CD14-positive monocyte (primary cell): ENCODE measurements around the gene ANKRD33. TPM values are rescaled to one million over a fixed set of nuclear protein-coding genes. Genes with fewer than 3 reads are reported as not detected.

Source experiments
- DNase-seq, 3 donors: peaks; one replicate each; pipeline ENCODE4 v3.0.0-alpha.2; 2011 to 2022
- H2AFZ ChIP-seq: 2 replicates; pipeline ENCODE4 v1.6.0; 2012; ENCODE audit warnings: mild to moderate bottlenecking, low read depth, low read length, inconsistent platforms; ENCODE audit not compliant: insufficient read depth, poor library complexity, severe bottlenecking
- H3K27ac ChIP-seq, 2 donors: 1 replicate in 1 of 2; 2 replicates in 1 of 2; pipeline ENCODE4 v1.5.1; 2012 to 2013; ENCODE audit warnings: low read length in 2 of 2, control low read depth in 1 of 2, inconsistent platforms in 1 of 2, low read depth in 1 of 2, mild to moderate bottlenecking in 1 of 2
- H3K27me3 ChIP-seq, 2 donors: one replicate each; pipeline versions ENCODE4 v1.6.0 to v1.6.1; 2011 to 2013; ENCODE audit warnings: low read length in 2 of 2; ENCODE audit not compliant: control insufficient read depth in 2 of 2, insufficient read depth in 2 of 2
- H3K36me3 ChIP-seq, 2 donors: replicated peaks in 1 of 2; 1 replicate in 1 of 2; 2 replicates in 1 of 2; pipeline versions ENCODE4 v1.5.1 to v1.6.1; 2012 to 2013; ENCODE audit warnings: low read length in 2 of 2, control low read depth in 1 of 2, inconsistent platforms in 1 of 2, mild to moderate bottlenecking in 1 of 2; ENCODE audit not compliant: insufficient read depth in 2 of 2, control insufficient read depth in 1 of 2
- H3K4me1 ChIP-seq, 2 donors: 1 replicate in 1 of 2; 2 replicates in 1 of 2; pipeline versions ENCODE4 v1.5.1 to v1.6.1; 2012 to 2013; ENCODE audit warnings: low read length in 2 of 2, control low read depth in 1 of 2, inconsistent platforms in 1 of 2, mild to moderate bottlenecking in 1 of 2, moderate library complexity in 1 of 2; ENCODE audit not compliant: insufficient read depth in 2 of 2, control insufficient read depth in 1 of 2
- H3K4me2 ChIP-seq: replicated peaks from 2 replicates; pipeline ENCODE3; 2012; ENCODE audit warnings: low read length, moderate library complexity, mild to moderate bottlenecking; ENCODE audit not compliant: poor library complexity, severe bottlenecking; ENCODE audit errors: extremely low read depth
- H3K4me3 ChIP-seq, 3 experiments: fragments of 200-600 bp in 1 of 3; sonication (generic) in 1 of 3; replicated peaks in 1 of 3; 1 replicate in 2 of 3; 2 replicates in 1 of 3; pipeline ENCODE4 v1.5.1; 2011 to 2013; ENCODE audit warnings: low read length in 3 of 3, mild to moderate bottlenecking in 3 of 3, control low read depth in 2 of 3, low read depth in 2 of 3, inconsistent platforms in 1 of 3, moderate library complexity in 1 of 3
- H3K79me2 ChIP-seq: 2 replicates; pipeline ENCODE4 v1.6.0; 2012; ENCODE audit warnings: mild to moderate bottlenecking, control low read depth, inconsistent platforms, low read length, moderate library complexity; ENCODE audit not compliant: insufficient read depth
- H3K9ac ChIP-seq: 2 replicates; pipeline ENCODE4 v1.6.0; 2017; ENCODE audit warnings: low read length, mild to moderate bottlenecking; ENCODE audit not compliant: insufficient read depth, poor library complexity, severe bottlenecking
- H3K9me3 ChIP-seq, 2 donors: replicated peaks in 1 of 2; 1 replicate in 1 of 2; 2 replicates in 1 of 2; pipeline versions ENCODE4 v1.5.1 to v1.6.1; 2012 to 2013; ENCODE audit warnings: low read length in 2 of 2, control low read depth in 1 of 2; ENCODE audit not compliant: control insufficient read depth in 1 of 2, insufficient read depth in 1 of 2
- H4K20me1 ChIP-seq: 2 replicates; pipeline ENCODE4 v1.6.0; 2012; ENCODE audit warnings: mild to moderate bottlenecking, low read length, control low read depth, moderate library complexity; ENCODE audit not compliant: insufficient read depth
- H3K27ac Mint-ChIP-seq, 7 donors: one replicate each; pipeline ENCODE4 v1.8.0; 2020; ENCODE audit warnings: mild to moderate bottlenecking in 7 of 7, mixed read lengths in 7 of 7, moderate library complexity in 6 of 7, inconsistent platforms in 2 of 7
- H3K27me3 Mint-ChIP-seq, 3 donors: one replicate each; pipeline ENCODE4 v1.8.0; 2021 to 2022; ENCODE audit warnings: low read depth in 3 of 3, mild to moderate bottlenecking in 3 of 3, mixed read lengths in 3 of 3, moderate library complexity in 3 of 3, inconsistent platforms in 1 of 3
- H3K36me3 Mint-ChIP-seq, 2 donors: one replicate each; pipeline ENCODE4 v1.8.0; 2020; ENCODE audit warnings: mixed read lengths in 2 of 2, inconsistent platforms in 1 of 2, mild to moderate bottlenecking in 1 of 2
- H3K4me1 Mint-ChIP-seq: one replicate; pipeline ENCODE4 v1.8.0; 2020; ENCODE audit warnings: mild to moderate bottlenecking, mixed read lengths
- H3K4me3 Mint-ChIP-seq, 2 donors: one replicate each; pipeline ENCODE4 v1.8.0; 2020; ENCODE audit warnings: mild to moderate bottlenecking in 2 of 2, mixed read lengths in 2 of 2, moderate library complexity in 1 of 2
- H3K9me3 Mint-ChIP-seq, 7 donors: one replicate each; pipeline ENCODE4 v1.8.0; 2020 to 2022; ENCODE audit warnings: mixed read lengths in 7 of 7, mild to moderate bottlenecking in 6 of 7, moderate library complexity in 6 of 7, inconsistent platforms in 2 of 7
- WGBS: methylation state at CpG from one replicate; pipeline ENCODE4 v1.1.5; 2013; ENCODE audit warnings: missing lambda C conversion rate; ENCODE audit not compliant: insufficient coverage; 5-methylcytosine and 5-hydroxymethylcytosine counted together
- intact Hi-C, 2 donors: fragments of 100-400 bp; cut with micrococcal nuclease; formaldehyde crosslinking; loops; one replicate each; pipeline versions ENCODE4 v1.15.0 to v1.15.1; 2023
- polyA plus RNA-seq, 3 donors: library from polyadenylated mRNA; depleted of rRNA in 1 of 3; unstranded in 2 of 3; stranded (reverse) in 1 of 3; fragments of 300-500 nt in 2 of 3; fragments of >200 nt in 1 of 3; fragmentation: Illumina TruSeq in 2 of 3; gene quantifications; 1 replicate in 2 of 3; 2 replicates in 1 of 3; pipeline ENCODE4 v1.2.3, GENCODE V29; 2012 to 2021
- TF ChIP-seq, protein P1 (sequence below): fragments of 200-600 bp; IDR thresholded peaks from one replicate; pipeline ENCODE4 v1.8.0; 2022; ENCODE audit warnings: antibody characterized with exemption, mild to moderate bottlenecking

ANKRD33 gene
- polyA plus RNA-seq, 3 donors: 0.07 TPM; not detected in 2

DNA sequence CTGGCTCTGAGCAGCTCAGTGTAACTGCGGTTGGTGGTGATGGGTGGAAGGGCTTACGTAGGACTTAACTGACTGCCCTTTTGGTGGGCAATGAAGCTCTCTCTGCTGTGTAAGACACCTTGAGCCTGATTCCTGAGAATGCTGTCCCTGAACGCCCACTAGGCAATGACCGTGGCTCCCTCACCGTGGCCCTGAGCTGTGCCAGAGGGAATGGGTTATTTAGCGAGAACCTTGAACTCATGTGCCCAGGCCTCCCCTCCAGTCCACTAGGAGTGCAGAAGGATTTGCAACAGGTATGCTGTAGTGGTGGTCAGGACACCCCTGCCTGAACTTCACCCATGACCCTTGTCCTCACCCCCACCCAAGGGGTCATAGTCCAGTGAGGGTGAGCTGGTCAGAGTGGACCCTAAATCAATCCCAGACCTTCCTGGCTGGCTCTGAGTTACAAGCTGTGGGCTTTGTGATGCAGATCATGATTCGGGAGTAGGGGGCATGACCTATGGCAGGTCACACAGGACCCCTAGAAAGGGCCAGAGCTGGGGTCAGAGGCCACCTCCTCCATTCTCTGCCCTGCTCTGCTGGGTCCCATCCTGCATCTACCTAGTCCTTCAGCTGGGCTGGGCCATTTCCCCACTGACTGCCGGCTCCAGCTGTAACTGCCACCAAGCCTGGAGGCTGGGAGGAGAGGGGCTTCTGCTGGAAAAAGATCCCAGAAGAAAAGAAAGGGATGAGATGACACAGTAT, 14.5 kb upstream of the ANKRD33 start:
- Histone ChIP-seq H3K9ac (no peak overlapping the region), H3K4me2 (no peak overlapping the region), H3K4me3 (no peak overlapping the region), H4K20me1 (no peaks in the 10 kb centered on the region), H3K9me3 (no peaks in the 10 kb centered on the region), H3K27me3 (peaks cover 0 to 12% of the 10 kb centered on the region in 2 donors), H3K27ac (no peak overlapping the region), H3K36me3 (no peaks in the 10 kb centered on the region), H2AFZ (no peak overlapping the region), H3K79me2 (no peaks in the 10 kb centered on the region), H3K4me1 (peaks cover 50 to 52% of the 10 kb centered on the region in 2 donors)
- Mint-ChIP-seq H3K4me1 (peaks cover 58% of the 10 kb centered on the region), H3K36me3 (peaks cover 6 to 7% of the 10 kb centered on the region in 2 donors), H3K9me3 (peaks cover 0 to 3% (median 0%) of the 10 kb centered on the region in 7 donors), H3K27ac (peak overlapping the region in 1 of 7 donors; percentile 50), H3K27me3 (peaks cover 6 to 19% (median 17%) of the 10 kb centered on the region in 3 donors), H3K4me3 (no peak overlapping the region)
- TF ChIP-seq, protein P1, sequence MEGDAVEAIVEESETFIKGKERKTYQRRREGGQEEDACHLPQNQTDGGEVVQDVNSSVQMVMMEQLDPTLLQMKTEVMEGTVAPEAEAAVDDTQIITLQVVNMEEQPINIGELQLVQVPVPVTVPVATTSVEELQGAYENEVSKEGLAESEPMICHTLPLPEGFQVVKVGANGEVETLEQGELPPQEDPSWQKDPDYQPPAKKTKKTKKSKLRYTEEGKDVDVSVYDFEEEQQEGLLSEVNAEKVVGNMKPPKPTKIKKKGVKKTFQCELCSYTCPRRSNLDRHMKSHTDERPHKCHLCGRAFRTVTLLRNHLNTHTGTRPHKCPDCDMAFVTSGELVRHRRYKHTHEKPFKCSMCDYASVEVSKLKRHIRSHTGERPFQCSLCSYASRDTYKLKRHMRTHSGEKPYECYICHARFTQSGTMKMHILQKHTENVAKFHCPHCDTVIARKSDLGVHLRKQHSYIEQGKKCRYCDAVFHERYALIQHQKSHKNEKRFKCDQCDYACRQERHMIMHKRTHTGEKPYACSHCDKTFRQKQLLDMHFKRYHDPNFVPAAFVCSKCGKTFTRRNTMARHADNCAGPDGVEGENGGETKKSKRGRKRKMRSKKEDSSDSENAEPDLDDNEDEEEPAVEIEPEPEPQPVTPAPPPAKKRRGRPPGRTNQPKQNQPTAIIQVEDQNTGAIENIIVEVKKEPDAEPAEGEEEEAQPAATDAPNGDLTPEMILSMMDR: no peak
- 100% methylated on average over 2 of the region's 8 CpGs for WGBS
- DNase-seq: no peak
- intact Hi-C loops: loop anchor here (5.0 to 10.0 kb wide), 3 partner anchors 51 to 449 kb away; partner anchors contain the start of gene SLC4A8 (in 1 of the 2)

- peaks cover 0 to 3% (median 0%) of the 10 kb centered on the region in 7 donors for H3K9me3 Mint-ChIP-seq
- no peak for DNase-seq
- Histone ChIP-seq H4K20me1 (no peaks in the 10 kb centered on the region), H3K9me3 (no peaks in the 10 kb centered on the region), H3K36me3 (no peaks in the 10 kb centered on the region), H3K27ac (no peak overlapping the region), H3K4me3 (no peak overlapping the region), H3K4me1 (peaks cover 45 to 46% of the 10 kb centered on the region in 2 donors), H3K4me2 (no peak overlapping the region), H3K79me2 (no peaks in the 10 kb centered on the region), H3K27me3 (peaks cover 0 to 6% of the 10 kb centered on the region in 2 donors), H2AFZ (peak overlapping the region; percentile 50), H3K9ac (no peak overlapping the region)
- 28% methylated on average over 4 of the region's 8 CpGs for WGBS
- peaks cover 52% of the 10 kb centered on the region for H3K4me1 Mint-ChIP-seq
- H3K27ac Mint-ChIP-seq: no peak overlapping the region
- intact Hi-C loops: loop anchor here (5.0 to 10.0 kb wide), 3 partner anchors 52 to 449 kb away; partner anchors contain the start of gene SLC4A8 (in 1 of the 2)
- TF ChIP-seq, protein P1: no peak
- peaks cover 1 to 13% (median 12%) of the 10 kb centered on the region in 3 donors for H3K27me3 Mint-ChIP-seq
- no peak overlapping the region for H3K4me3 Mint-ChIP-seq
- peaks cover under 1 to 2% of the 10 kb centered on the region in 2 donors for H3K36me3 Mint-ChIP-seq
Observed at GRCh38 chr12:51874000-51874399, 13.9 kb upstream of the ANKRD33 start.
